ENCODE results near the gene SPIC.
"Not testable (repeated sequence)": the region's sequence is repeated elsewhere in the genome, so short reads cannot be mapped to it uniquely, and the experiment has no call there.

The SPIC gene

DNA sequence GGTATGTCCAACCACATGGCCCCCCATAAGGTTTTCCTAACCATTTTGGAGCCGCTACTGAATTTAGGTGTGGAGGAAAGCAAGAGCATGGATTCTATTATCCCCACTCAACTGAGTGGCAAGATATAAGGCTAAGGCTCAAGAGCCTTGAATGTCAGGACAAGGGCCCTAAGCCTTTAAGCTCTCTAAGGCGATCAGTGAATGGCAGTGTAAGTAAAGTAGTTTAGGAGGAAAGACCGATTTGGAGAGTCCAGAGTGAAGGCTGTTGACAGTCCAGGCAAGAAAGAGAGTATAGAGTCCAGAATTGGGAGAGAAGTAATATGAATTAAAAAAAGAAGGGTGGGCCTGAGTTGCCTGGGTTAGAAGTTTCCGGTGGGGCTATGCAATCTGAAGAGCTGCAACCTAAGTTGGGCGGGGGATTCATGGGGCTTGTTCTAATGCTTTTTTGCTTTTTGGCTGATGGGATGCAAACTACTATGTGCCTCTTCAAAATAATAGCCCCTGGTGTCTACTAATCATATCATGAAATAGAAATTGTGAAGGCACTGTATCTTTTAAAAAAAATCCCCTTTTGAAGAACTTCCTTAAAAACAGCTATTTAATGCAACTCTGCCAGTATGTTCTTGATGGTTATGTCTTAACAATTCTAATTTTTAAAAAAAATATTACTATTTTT is at the start of gene SPIC:
Gene SPIC, plus strand, starts transcription at position 626 of the 676 bp plus-strand sequence. CDS start 1,569 bp downstream, outside the sequence.
- DNase-seq: no peak

DNA sequence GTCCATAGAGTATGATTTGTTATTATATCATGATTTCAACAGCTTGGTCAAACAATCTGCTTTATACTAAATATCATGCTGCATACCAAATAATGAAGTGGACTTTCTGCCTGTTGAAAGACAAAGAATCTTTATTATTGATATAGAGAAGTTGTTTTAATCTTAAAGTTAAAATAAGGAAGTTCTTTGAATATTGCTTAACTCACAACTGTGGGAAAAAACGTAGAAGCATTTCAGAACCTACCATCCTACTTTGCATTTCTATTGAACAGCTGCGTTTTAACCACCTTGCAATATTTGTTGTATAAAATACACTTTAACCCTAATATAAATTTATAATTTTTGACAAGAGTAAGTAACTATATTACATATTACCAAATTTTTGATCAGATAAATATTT is 44.7 kb upstream of the SPIC start:
- no peak for DNase-seq

DNA sequence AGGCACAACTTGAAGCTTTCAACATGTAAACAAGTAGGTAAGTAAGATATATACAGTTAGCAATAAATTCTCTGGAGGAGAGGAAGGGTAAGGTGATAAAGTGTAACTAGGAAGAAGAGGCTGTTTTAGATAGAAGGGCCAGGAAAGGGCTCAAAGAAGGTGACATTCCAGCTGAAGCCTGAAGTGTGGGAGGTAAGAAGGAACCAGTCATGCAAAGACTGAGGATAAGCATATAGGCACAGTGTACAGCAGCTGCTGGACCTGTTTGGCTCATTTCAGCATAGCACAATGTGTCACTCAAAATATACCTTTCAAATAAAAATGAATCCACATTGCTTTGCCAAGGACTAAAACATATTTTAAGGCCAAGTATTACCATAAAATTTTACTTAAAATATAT is 39.0 kb upstream of the SPIC start:
- no peak for DNase-seq

DNA sequence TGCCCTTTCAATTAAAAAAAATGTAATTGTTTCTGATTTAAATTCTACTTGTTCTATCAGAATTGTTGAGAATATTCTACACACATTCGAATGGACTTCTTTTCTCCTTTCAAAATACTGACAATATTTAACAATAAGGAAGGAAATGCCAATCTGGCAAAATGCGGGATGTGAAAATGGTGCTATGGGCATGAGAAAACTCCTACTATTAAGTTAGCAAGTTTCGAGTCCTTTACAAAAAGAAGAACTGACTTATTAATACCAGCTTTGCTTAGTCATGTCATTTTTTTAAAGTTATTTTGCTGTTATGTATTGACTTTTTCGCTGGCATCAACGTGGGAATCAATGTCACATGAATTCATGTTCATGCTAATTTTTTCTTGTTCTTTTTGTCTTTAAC is 35.9 kb upstream of the SPIC start:
- DNase-seq: no peak

DNA sequence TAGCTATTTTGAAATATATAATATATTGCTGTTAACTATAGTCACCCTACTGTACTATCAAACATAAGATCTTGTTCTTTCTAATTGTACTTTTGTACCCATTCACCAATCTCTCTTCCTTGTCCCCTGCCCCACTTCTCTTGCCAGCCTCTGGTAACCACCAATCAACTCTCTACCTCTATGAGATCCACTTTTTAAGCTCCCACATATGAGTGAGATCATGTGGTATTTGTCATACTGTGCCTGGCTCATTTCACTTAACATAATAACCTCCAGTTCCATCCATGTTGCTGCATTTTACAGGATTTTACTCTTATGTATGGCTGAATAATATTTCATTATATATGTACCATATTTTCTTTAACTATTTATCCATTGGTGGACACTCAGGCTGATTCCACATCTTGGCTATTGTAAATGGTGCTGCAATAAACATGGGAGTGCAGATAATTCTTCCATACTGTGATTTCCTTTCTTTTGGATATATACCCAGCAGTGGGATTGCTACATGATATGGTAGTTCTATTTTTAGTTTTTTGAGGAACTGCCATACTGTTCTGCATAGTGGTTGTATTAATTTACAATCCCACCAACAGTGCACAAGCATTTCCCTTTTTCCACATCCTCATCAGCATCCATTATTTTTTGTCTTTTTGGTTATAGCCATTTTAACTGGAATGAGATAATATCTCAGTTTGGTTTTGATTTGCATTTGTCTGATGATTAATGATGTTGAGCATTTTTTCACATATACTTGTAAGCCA is 33.5 kb upstream of the SPIC start:
- DNase-seq: no peak

DNA sequence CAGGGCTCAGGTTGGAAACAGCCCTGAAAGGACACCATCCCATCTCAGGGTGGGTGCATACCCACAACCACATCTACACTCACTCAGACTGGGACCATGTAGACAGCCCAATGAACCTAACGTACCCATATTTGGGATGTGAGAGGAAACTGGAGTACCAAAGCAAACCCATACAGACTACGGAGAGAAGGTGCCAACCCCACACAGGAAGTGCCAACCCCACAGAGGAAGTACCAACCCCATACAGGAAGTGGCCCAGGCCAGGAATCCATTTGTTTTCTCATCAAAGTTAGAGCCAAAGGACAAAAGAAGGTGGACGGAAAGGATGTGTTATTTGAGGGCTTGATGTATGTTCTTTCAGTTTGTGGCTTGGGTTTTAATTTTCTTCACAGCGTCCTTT is 19.5 kb upstream of the SPIC start:
- no peak for DNase-seq

DNA sequence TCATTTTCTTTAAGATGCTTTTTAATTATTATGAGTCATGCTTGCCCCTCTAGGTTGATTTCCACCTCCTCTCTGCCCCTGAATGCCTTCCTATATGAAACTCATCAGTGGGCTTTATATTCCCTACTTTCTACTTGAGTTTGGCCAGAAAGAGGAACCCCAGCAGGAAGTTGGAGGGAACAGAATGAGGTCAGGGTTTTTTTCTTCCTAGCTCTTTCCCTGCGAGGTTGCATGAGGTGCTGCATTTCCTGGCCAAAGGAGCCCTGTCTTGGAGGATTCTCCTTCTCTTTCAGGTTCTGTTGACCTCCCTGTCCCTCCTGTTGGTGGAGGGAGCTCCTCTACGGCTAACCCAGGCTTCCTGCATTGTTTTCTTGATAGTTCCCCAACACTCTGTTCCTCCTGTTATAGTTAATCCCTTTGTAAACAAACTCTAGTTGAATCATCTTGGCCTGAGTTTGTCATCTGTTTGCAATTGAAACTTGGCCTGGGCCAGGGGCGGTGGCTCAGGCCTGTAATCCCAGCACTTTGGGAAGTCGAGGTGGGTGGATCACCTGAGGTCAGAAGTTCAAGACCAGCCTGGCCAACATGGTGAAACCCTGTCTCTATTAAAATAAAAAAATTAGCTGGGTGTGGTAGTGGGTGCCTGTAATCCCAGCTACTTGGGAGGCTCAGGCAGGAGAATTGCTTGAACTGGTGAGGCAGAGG is 15.3 kb upstream of the SPIC start:
- DNase-seq: no peak

DNA sequence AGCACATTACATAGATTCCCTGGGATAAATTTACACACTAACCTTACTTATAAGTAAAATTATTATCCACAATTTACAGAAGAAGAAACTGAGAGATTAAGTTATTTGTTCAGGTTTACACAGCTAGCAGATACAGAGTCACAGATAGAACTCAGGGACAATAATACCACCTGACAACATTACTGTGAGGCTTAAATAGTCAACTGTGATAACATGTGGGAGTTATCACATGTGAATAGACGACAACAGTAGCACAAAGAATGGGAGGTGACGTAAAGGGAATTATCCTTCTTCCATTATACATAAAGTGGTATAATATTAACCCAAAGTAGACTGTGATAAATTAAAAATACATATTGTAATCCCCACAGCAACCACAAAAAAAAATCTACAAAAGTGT is 6.2 kb upstream of the SPIC start:
- DNase-seq: no peak

DNA sequence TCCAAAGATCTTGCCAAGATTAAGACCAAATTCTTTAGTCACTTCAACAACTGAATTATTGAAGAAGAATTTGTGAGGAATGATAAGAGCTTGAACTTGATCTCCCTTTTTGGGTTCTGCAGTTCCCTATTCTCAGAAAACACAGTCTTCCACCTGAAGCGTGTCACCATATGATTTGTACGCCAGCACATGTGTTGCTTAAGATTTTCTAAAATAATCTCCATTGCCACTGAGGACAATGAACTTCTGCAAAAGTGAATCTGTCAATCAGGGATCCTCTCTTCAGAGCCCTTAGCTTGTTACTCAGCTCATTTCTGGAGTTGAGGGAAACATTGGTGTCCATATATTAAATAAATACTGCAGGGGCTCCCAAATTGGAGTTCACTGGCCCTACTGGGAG is 4.2 kb upstream of the SPIC start:
- no peak for DNase-seq

DNA sequence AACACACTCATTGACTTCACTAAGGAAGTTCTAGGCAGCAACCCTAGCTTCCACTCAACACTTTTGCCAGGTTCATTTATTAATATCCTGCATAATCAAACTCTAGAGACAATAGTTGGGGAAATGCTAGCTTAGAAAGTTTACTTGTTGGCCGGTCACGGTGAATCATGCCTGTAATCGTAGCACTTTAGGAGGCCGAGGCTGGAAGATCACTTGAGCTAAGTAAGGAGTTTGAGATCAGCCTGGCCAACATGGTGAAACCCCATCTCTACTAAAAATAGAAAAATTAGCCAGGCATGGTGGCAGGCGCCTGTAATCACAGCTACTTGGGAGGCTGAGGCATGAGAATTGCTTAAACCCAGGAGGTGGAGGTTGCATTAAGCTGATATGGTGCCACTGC is 3.3 kb upstream of the SPIC start:
- not testable (repeated sequence) for DNase-seq

DNA sequence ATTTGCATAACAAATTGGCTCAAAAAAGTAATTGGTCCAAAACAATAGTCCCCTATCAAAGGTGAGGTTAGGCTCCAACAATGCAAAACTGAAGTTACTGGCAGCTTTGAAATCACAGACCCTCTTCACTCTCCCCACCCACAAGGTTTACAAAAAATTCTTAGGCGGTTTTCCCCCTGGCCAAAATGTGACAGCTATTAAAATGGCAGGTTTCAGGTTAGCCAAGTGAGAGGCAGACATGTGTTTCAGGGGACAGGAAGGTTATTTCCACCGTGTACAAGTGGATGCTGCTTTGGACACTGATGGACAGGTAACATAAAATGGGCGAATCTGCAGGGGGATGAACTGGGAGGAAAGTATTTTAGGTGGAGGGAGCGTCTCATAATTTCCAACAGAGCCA is 888 bp upstream of the SPIC start:
- DNase-seq: no peak

DNA sequence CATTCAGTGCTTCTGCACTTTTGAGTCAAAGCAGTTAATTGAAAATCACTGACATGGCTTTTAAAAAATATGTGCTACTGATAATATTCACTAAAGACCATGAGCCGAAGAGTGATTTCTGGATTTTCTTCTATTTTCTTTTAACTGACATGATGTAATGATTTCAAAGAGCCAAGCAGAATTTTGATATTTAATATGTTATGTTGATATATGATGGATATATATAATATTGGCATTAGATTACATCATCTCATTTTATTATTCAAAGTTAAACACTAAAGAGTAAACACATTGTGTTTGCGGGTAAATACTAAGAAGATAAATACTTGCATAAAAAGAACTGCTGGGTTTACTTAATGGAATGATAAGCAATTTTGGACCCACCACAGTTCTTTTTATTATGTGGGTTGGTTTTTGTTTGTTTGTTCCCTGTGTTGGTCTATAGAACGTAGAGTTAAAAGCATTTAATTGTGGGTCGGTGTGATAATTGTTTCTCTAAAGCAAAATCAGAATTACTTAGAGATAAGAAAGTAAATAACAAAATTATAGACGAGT is 692 bp downstream of the SPIC start:
- DNase-seq: no peak

DNA sequence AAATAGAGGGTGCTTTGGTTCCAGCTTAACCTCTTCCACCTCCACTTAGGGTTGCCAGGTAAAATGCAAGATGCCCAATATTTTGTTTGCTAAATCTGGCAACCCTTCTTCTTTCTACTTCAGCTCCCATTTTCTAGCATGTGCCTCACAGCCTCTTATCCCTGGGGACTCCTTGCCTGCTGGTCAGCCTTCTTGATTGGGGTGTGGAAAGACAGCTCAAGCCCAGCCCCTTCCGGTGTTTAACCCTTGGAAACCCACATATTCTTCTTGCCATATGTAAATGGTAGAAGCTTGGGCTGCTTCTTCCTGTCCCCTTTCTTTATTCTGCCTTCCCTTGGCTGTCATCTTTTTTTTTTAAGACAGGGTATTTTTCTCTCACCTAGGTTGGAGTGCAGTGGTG is 5.7 kb downstream of the SPIC start:
- no peak for DNase-seq

DNA sequence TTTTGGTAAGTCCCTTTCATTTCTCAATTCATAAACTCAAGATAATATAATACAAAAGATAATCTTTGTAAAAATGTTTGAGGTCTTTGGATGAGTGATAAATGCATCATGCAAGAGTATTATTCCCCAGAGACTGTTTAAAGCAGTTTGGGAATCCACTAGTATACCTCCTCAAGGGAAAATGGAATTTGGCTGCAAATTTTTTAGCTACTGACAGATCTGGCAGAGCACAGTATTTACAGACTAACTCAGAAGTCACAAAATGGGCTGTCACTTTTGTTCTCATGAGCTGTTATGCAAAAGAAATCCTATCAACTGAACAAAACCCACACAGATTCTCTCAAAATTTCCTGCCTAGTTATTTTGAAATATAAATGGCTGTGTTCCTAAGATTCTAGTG is 9.9 kb downstream of the SPIC start:
- no peak for DNase-seq

DNA sequence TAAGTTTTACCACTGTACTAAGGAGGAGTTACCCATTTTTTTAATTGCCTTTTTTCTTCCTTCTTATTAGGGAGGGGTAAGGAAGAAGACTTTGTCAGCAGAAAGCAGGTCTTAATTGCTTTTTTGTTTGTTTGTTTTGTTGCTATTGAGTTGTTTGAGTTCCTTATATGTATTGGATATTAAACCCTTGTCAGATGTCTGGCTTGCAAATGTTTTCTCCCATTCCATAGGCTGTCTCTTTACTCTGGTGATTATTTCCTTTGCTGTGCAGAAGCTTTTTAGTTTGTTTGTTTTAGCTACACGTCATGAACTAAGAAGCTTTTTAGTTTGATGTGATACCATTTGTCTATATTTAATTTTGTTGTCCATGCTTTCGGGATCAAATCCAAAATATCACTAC is 13.3 kb downstream of the SPIC start:
- DNase-seq: no peak

DNA sequence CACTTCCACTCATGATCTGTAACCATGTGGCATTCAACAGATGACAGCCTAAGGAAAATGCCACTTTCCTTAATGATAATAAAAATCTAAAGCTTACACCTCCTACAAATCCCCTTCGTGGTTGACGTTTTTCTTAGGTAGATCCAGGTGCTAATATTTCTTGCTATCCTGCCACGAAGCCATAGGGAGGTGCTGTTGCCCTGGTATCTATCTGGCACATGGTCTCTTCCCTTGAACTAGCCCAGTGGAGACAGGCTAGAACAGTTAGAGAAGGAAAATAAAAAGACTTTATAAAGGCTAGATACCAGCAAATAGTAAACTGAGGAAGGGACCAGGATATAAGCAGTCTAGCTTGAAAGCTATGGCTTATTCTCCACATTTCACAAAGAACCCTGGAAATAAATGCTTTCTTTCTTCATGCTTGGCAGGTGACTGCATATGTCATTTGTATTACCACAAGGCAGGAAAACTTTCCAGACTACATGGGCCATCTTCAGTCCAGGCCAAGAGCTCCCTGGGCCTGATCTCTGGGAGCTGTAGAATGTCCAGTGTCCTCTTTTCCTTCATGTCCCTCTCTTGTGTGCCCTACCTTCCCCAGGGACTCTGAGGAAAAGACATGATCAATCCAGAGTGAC is 15.3 kb downstream of the SPIC start:
- DNase-seq: no peak

DNA sequence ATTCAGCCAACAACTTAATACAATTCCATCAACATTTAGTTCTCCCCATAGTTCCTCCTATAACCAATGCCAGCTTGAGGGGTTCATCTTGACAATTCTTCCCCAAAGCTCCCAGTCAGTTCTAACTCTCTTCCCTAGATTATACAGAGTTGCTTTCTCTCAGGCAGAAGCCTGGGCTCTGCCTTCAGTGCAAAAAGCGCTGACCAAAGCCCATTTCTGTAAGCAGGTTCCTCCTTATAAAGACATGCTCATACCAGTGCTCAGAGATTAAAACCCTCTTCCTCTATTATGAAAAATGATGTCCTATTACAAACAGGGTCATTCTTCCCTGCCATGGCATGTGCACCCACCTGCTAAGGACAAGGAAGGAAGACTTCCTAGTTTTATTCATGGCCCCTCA is 16.2 kb downstream of the SPIC start:
- no peak for DNase-seq

DNA sequence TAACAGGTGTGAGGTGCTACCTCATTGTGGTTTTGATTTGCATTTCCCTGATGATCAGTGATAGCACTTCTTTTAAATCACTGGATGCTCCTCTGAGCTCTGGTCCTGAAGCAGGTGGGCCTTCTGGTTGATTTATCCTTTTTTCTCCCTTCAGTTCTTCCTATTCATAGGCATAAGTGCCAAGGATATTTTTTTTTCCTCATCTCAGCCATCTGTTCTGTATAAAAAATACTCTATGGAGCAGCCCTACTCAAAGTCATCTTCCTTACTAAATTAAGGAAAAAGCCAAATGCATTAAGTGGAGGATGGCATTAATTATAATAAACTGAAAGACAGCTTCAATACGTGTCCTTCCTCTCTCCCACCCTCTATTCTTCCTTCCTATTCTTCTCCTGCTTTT is 18.4 kb downstream of the SPIC start:
- no peak for DNase-seq

DNA sequence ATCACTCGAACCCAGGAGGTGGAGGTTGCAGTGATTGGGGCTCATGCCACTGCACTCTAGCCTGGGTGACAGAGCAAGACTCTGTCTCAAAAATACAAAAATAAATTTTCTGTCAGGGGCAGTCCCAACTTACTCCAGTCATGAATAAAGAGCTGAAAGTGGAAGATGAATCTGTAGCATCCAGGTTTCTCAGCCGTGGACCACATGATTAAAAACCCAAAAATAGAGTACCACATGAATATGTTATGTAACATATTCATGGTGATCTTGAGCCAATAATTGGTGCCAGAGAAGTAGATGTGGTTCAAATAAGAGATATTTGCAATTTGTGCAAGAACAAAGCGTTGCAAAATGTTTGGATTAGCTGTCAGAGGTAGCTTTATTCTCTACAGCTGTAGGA is 23.1 kb downstream of the SPIC start:
- DNase-seq: no peak

DNA sequence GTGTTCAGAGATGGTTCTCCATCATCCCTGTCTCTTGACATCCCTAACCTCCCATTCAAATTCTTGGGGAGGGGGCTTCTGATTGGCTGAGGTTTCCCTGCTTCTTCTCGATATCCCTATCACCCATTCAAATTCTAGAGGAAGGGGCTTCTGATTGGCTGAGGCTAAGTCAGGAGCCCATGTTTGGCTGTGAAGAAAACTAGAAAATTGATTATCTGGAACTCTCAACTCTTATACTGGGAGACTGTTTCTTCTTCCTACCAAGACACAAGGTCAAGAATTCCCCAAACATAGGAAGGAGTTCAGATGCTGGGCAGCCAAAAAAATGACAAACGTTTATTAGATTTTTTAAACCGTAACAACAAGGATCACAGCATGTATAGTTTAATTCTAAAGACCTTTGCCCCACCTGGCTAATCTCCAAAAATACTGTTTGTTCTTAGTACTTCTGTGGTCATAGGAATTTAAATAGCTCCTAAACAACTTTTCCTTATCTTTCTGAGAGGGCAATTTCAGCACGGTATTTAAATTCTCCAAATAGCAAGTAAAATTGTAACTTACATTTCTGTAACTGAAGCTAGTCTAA is 26.4 kb downstream of the SPIC start:
- no peak for DNase-seq

DNA sequence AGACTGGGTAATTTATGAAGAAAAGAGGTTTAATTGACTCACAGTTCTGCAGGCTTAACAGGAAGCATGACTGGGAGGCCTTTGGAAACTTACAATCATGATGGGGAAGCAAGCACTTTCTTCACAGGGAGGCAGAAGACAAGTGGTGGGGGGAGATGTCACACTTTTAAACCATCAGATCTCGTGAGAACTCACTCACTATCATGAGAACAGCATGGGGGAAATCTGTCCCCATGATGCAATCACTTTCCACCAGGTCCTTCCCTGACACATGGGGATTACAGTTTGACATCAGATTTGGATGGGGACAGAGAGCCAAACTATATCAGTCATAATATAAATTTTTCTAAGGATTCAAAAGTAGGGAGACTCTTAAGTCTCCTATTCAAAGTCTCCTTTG is 46.0 kb downstream of the SPIC start:
- DNase-seq: no peak

DNA sequence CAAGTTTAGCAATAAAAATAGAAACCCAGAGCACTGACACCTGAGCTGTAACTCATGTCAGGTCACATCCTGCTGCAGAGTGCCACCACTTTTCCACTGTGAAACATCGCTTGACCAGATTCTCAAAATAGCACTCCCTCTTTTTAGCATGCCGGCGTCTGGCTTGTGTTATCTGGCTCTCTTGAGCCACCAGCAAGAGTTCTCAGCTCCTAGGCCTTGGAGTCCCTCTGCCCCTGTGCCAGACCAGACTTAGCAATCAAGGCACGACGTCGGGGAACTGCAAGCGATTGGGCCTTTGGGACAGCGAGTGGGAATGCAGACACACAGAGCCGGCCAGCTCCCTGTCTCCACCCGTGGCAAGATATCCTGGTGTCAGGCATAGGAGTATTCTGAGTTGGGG is 52.5 kb downstream of the SPIC start:
- DNase-seq: no peak

DNA sequence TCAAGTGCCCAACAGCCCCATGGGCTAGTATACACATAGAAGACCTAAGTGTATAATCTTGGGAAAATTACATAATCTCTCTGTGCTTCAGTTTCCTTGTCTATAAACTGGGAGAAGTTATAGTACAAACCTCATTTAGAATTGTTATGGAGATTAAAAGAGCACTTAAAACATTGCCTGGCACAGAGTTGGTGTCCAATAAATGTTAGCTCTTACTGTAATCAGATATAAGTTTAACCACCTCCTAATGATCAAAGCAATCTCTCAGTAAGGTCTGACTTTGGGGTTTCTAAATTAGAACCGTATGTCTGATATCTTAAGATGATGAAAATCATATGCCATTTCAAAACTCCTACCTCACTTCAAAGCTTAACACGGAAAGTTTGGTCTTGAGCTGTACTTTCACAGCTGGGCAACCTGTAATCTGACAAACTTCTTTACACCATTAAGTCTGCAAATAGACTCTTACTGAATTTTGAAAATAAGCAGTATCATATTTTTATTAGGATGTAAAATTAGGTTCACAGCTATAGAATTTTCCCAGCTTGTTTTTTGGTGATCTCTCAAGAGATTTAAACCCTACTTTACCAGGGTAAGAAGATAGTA is 61.0 kb downstream of the SPIC start:
- DNase-seq: no peak

Data from cortex of kidney (tissue), 1 donor.